Stomach (tissue), 9 donors: ENCODE measurements around the gene RNF2. TPM values are rescaled to one million over a fixed set of nuclear protein-coding genes. Genes with fewer than 3 reads are reported as not detected.

Experiments
- DNase-seq, 2 donors: peaks; one replicate each; pipeline versions ENCODE4 v3.0.0 to v3.0.0-alpha.2; 2013 to 2019
- H3K27ac ChIP-seq, 5 donors: fragments of 200-600 bp in 4 of 5; sonication (generic) in 4 of 5; one replicate each; pipeline ENCODE4 v1.5.1; 2013 to 2019; ENCODE audit warnings: mild to moderate bottlenecking in 1 of 5, moderate library complexity in 1 of 5
- H3K27me3 ChIP-seq, 3 donors: fragments of 200-600 bp; sonication (generic); one replicate each; pipeline ENCODE4 v1.5.1; 2017 to 2019; ENCODE audit warnings: mixed run types in 1 of 3
- H3K36me3 ChIP-seq, 4 donors: fragments of 200-600 bp; sonication (generic); 1 replicate in 3 of 4; 2 replicates in 1 of 4; pipeline ENCODE4 v1.5.1; 2016 to 2019
- H3K4me1 ChIP-seq, 4 donors: fragments of 200-600 bp; sonication (generic); one replicate each; pipeline ENCODE4 v1.5.1; 2016 to 2019
- H3K4me3 ChIP-seq, 4 donors: fragments of 200-600 bp; sonication (generic) in 3 of 4; one replicate each; pipeline ENCODE4 v1.5.1; 2016 to 2019; ENCODE audit warnings: mild to moderate bottlenecking in 1 of 4
- H3K9me3 ChIP-seq, 4 donors: fragments of 200-600 bp; sonication (generic); one replicate each; pipeline ENCODE4 v1.5.1; 2016 to 2019
- CTCF ChIP-seq, 7 experiments: fragments of 450-650 bp in 4 of 7; fragments of 200-600 bp in 3 of 7; sonication (generic) in 3 of 7; IDR thresholded peaks; one replicate each; pipeline ENCODE4 v1.5.1; 2016 to 2019; ENCODE audit warnings: antibody characterized with exemption in 7 of 7, control low read depth in 2 of 7, mild to moderate bottlenecking in 1 of 7
- EP300 ChIP-seq: sonication (generic); formaldehyde crosslinking; IDR thresholded peaks from one replicate; pipeline ENCODE4 v1.6.1; 2017; ENCODE audit warnings: antibody characterized with exemption
- POLR2A ChIP-seq, 4 donors: fragments of 450-650 bp; IDR thresholded peaks; one replicate each; pipeline ENCODE4 v1.6.1; 2016; ENCODE audit warnings: antibody characterized with exemption in 4 of 4, control low read depth in 2 of 4, mild to moderate bottlenecking in 1 of 4, moderate library complexity in 1 of 4
- POLR2AphosphoS5 ChIP-seq, 3 donors: sonication (generic); formaldehyde crosslinking; IDR thresholded peaks; one replicate each; pipeline ENCODE4 v1.6.1; 2016; ENCODE audit warnings: antibody characterized with exemption in 3 of 3
- WGBS, 5 donors: extraction: QIAGEN DNeasy Blood & Tissue Kit in 3 of 5; methylation state at CpG; one replicate each; pipeline versions ENCODE4 v1.1.5 to v1.1.7; 2013 to 2018; 5-methylcytosine and 5-hydroxymethylcytosine counted together
- intact Hi-C: fragments of 100-400 bp; cut with DNase I; formaldehyde crosslinking; loops from one replicate; pipeline ENCODE4 v1.15.1; 2023; ENCODE audit warnings: low total_unique reads
- polyA plus RNA-seq, 3 donors: library from polyadenylated mRNA; stranded (reverse); fragments of 200-250 nt; gene quantifications; one replicate each; pipeline ENCODE4 v1.2.3, GENCODE V29; 2013
- total RNA-seq, 5 donors: library from RNA; depleted of rRNA; stranded (reverse); fragments of >200 nt; gene quantifications; one replicate each; pipeline versions ENCODE4 v1.1.0 to v1.2.3, GENCODE V29; 2014 to 2016
- donor health status: healthy with polysubstance abuse.
- donor health status: Bipolar disorder and iron deficiency.
- donor health status: healthy.

Gene RNF2
- total and polyA plus RNA-seq, 8 donors = 0.29 to 76.1 (median 6.4) TPM

GRCh38 chr1:185094761-185095160 lies 49.4 kb downstream of the RNF2 start:
- DNase-seq = no peak
- Histone ChIP-seq H3K36me3 (peaks cover 4 to 74% (median 65%) of the 10 kb centered on the region in 4 donors), H3K9me3 (no peaks in the 10 kb centered on the region), H3K4me3 (no peak overlapping the region), H3K4me1 (no peaks in the 10 kb centered on the region), H3K27me3 (no peaks in the 10 kb centered on the region), H3K27ac (no peak overlapping the region)
- intact Hi-C loops = no loop called here
- 96 to 99% (median 97%) methylated on average over 2 of the region's 2 CpGs for WGBS, 5 donors
- TF ChIP-seq EP300 (no peak), POLR2AphosphoS5 (IDR thresholded peaks at IDR 0.05) (no peak), POLR2A (IDR thresholded peaks at IDR 0.05) (no peak), CTCF (IDR thresholded peaks at IDR 0.05) (no peak)

- peaks cover 4 to 83% (median 67%) of the 10 kb centered on the region in 4 donors for H3K36me3 ChIP-seq
- H3K4me3 ChIP-seq = no peak overlapping the region
- no peaks in the 10 kb centered on the region for H3K27me3 ChIP-seq
- DNase-seq = peak in 1 of 2 donors; percentile 3
- H3K9me3 ChIP-seq = no peaks in the 10 kb centered on the region
- TF ChIP-seq POLR2AphosphoS5 (IDR thresholded peaks at IDR 0.05) = no peak
- TF ChIP-seq EP300 = no peak
- TF ChIP-seq CTCF (IDR thresholded peaks at IDR 0.05) = no peak
- no peak overlapping the region for H3K27ac ChIP-seq
- 75 to 89% (median 84%) methylated on average over 2 of the region's 2 CpGs for WGBS, 5 donors
- intact Hi-C loops = no loop called here
- H3K4me1 ChIP-seq = no peaks in the 10 kb centered on the region
Observed at GRCh38 chr1:185096531-185096930, 51.2 kb downstream of the RNF2 start.

- 88 to 100% (median 89%) methylated on average over 3 of the region's 3 CpGs for WGBS, 5 donors
- intact Hi-C loops = no loop called here
Observed at GRCh38 chr1:185104083-185104482, 58.7 kb downstream of the RNF2 start.

GRCh38 chr1:185105121-185105520 lies 59.8 kb downstream of the RNF2 start:
- WGBS, 5 donors = 94 to 98% (median 95%) methylated on average over 3 of the region's 3 CpGs

More at GRCh38 chr1:185104083-185104482, 58.7 kb downstream of the RNF2 start:
- Histone ChIP-seq H3K36me3 (peaks cover 0 to 40% (median 20%) of the 10 kb centered on the region in 4 donors), H3K4me1 (no peaks in the 10 kb centered on the region), H3K27me3 (no peaks in the 10 kb centered on the region), H3K27ac (no peak overlapping the region), H3K9me3 (peaks cover 0 to 30% (median 16%) of the 10 kb centered on the region in 4 donors), H3K4me3 (no peak overlapping the region)
- DNase-seq = no peak
- TF ChIP-seq CTCF (IDR thresholded peaks at IDR 0.05) (no peak), POLR2A (IDR thresholded peaks at IDR 0.05) (no peak), EP300 (no peak), POLR2AphosphoS5 (IDR thresholded peaks at IDR 0.05) (no peak)

More at GRCh38 chr1:185105121-185105520, 59.8 kb downstream of the RNF2 start:
- no peaks in the 10 kb centered on the region for H3K4me1 ChIP-seq
- peaks cover 0 to 29% (median 11%) of the 10 kb centered on the region in 4 donors for H3K36me3 ChIP-seq
- TF ChIP-seq POLR2A (IDR thresholded peaks at IDR 0.05) = no peak
- TF ChIP-seq CTCF (IDR thresholded peaks at IDR 0.05) = no peak
- no peak for TF ChIP-seq POLR2AphosphoS5 (IDR thresholded peaks at IDR 0.05)
- TF ChIP-seq EP300 = no peak
- H3K27me3 ChIP-seq = no peaks in the 10 kb centered on the region
- H3K4me3 ChIP-seq = no peak overlapping the region
- no peak for DNase-seq
- no peak overlapping the region for H3K27ac ChIP-seq
- peaks cover 0 to 40% (median 24%) of the 10 kb centered on the region in 4 donors for H3K9me3 ChIP-seq
- intact Hi-C loops = no loop called here
